GM21786 (cell line): ENCODE measurements around the gene LRRTM4.
"Not testable (repeated sequence)": the region's sequence is repeated elsewhere in the genome, so short reads cannot be mapped to it uniquely, and the experiment has no call there.

Experiments
- ATAC-seq: cut with Tn5 transposase; IDR thresholded peaks from one replicate; pipeline ENCODE4 v1.9.1; 2021; ENCODE audit not compliant: unreplicated experiment

LRRTM4 gene

GRCh38 chr2:77088424-77088823 is 433.8 kb downstream of the LRRTM4 start:
- ATAC-seq = not testable (repeated sequence)

- no peak for ATAC-seq
These were observed 434.2 kb downstream of the LRRTM4 start for GRCh38 chr2:77087987-77088414.

GRCh38 chr2:77086478-77086877 is 435.7 kb downstream of the LRRTM4 start:
- ATAC-seq = no peak

GRCh38 chr2:77086051-77086450 is 436.1 kb downstream of the LRRTM4 start:
- no peak for ATAC-seq

GRCh38 chr2:77085561-77085960 is 436.6 kb downstream of the LRRTM4 start:
- no peak for ATAC-seq

- ATAC-seq = no peak
These were observed 440.6 kb downstream of the LRRTM4 start for GRCh38 chr2:77081597-77081996.

- ATAC-seq = no peak
These were observed 457.9 kb downstream of the LRRTM4 start for GRCh38 chr2:77064324-77064723.

- no peak for ATAC-seq
These were observed 467.2 kb downstream of the LRRTM4 start for GRCh38 chr2:77054938-77055337.

- no peak for ATAC-seq
These were observed 475.8 kb downstream of the LRRTM4 start for GRCh38 chr2:77046339-77046738.

GRCh38 chr2:77045456-77045855 is 476.7 kb downstream of the LRRTM4 start:
- ATAC-seq = not testable (repeated sequence)

- no peak for ATAC-seq
These were observed 487.7 kb downstream of the LRRTM4 start for GRCh38 chr2:77034445-77034844.

GRCh38 chr2:77029237-77029636 is 492.9 kb downstream of the LRRTM4 start:
- not testable (repeated sequence) for ATAC-seq

- no peak for ATAC-seq
These were observed 494.1 kb downstream of the LRRTM4 start for GRCh38 chr2:77028032-77028600.

- ATAC-seq = no peak
These were observed 496.5 kb downstream of the LRRTM4 start for GRCh38 chr2:77025714-77026113.

- no peak for ATAC-seq
These were observed 501.0 kb downstream of the LRRTM4 start for GRCh38 chr2:77021161-77021560.

GRCh38 chr2:77018219-77018618 is 504.0 kb downstream of the LRRTM4 start:
- no peak for ATAC-seq

- ATAC-seq = no peak
These were observed 504.8 kb downstream of the LRRTM4 start for GRCh38 chr2:77017355-77017745.

GRCh38 chr2:77016443-77017354 is 505.5 kb downstream of the LRRTM4 start:
- ATAC-seq = no peak

GRCh38 chr2:77013953-77014352 is 508.2 kb downstream of the LRRTM4 start:
- ATAC-seq = no peak

GRCh38 chr2:77013457-77013856 is 508.7 kb downstream of the LRRTM4 start:
- no peak for ATAC-seq

GRCh38 chr2:77009307-77009706 is 512.9 kb downstream of the LRRTM4 start:
- ATAC-seq = no peak

- ATAC-seq = no peak
These were observed 513.3 kb downstream of the LRRTM4 start for GRCh38 chr2:77008853-77009252.
